GM12872 (cell line): ENCODE measurements around the gene ATP1A3.

ENCODE experiments used
- TF ChIP-seq, protein P1 (sequence below): IDR thresholded peaks from 3 replicates; pipeline ENCODE4 v1.5.1; 2011; ENCODE audit warnings: low read depth, mild to moderate bottlenecking, low read length, moderate library complexity; ENCODE audit not compliant: insufficient read depth

Gene ATP1A3

GRCh38 chr19:41925208-41926003, 68.6 kb downstream of the ATP1A3 start:
- TF ChIP-seq, protein P1, sequence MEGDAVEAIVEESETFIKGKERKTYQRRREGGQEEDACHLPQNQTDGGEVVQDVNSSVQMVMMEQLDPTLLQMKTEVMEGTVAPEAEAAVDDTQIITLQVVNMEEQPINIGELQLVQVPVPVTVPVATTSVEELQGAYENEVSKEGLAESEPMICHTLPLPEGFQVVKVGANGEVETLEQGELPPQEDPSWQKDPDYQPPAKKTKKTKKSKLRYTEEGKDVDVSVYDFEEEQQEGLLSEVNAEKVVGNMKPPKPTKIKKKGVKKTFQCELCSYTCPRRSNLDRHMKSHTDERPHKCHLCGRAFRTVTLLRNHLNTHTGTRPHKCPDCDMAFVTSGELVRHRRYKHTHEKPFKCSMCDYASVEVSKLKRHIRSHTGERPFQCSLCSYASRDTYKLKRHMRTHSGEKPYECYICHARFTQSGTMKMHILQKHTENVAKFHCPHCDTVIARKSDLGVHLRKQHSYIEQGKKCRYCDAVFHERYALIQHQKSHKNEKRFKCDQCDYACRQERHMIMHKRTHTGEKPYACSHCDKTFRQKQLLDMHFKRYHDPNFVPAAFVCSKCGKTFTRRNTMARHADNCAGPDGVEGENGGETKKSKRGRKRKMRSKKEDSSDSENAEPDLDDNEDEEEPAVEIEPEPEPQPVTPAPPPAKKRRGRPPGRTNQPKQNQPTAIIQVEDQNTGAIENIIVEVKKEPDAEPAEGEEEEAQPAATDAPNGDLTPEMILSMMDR = no peak

DNA sequence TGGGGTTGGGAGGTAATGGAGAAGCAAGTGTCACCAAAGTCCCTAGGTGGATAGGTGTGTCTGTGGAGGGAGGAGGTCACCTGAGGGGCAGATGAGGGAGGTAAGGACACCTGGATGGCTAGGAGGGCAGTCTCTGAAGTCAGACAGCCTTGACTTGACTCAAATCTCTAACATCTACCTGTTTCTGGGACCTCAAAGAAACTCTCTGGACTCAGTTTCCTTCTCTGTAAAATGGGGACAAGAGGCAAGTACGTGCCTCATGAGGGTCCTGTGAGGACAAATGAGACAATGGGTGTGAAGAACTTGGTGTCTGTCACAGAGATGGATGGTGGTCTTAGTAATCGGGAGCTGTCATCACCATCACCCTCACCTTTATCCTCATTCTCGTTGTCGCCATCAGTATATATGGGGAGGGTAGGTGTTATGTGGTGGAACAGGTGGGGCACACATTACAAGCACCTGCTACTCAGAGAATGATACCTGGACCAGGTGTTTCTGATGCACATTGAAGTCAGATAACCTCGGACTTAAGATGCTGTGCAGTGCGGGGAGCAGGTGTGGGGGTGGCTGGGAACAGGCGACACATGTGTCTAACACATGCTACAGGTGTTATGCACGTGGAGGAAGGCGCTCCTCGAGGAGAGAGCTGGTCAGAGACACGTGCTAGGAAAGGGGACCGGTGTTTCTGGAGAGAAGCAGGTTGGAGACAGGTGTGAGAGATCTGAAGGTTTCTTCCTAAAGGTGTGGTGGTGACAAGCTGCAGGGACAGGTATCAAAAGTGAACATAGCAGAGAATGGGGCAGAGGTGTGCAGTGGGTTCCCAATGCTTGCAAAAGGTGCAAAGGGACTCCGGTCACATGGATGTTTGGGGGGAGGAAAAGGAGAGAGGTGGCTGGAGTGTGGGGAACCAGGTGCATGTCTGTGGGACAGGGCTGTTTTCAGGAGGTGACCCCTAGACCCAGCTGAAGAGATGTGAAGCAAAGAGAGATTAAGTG, 69.6 kb downstream of the ATP1A3 start:
- TF ChIP-seq, protein P1 = no peak

DNA sequence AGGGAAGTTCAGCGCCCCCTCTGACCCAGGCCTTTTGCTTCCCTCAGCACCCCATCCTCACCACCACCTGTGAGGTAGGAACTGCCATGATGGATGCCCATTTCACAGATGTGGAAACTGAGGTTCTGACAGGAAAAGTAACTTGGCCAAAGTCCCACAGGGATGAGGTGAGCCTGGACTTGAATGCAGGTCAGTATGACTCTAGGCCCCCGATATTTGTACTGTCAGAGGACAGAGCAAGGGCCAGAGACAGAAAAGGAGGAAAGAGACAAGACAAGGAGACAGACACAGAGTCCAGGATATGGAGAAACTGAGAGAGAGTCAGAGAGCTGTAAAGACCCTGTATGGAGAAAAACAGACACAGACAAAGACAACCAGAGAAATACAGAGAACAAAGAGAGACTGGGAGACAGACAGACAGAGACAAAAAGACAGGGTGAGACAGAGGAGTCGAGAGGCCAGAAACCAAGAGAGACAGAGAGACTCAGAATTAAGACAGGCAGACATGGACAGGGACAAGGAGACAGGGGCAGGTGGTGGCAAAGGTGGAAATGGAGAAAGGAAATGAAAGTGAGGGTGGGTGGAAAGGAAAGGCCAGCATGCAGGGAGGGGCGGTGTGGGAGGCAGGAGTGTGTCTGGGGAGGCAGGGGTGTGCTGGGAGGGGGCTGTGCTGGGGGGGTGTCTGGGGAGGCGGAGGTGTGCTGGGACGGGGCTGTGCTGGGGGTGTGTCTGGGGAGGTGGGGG, 70.8 kb downstream of the ATP1A3 start:
- TF ChIP-seq, protein P1 = no peak

DNA sequence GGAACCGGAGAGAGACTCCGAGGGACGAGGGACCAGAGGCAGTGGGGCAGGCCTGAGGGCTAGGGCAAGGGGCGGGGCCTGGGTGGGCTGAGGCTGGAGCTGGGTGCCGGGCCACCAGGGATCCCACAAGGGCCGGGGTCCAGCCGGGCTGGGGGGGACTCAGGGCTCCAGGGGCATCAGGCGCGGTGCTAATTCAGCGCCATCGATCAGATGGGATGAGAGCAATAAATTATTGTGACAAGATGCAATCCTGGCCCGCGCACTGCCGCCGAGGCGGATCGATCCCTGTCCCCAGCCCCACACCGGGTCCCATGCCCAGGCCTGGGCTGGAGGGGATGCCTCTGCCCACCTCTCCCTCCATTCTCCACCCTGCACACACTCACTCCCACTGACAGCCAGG, 71.4 kb downstream of the ATP1A3 start:
- TF ChIP-seq, protein P1 = no peak

- TF ChIP-seq, protein P1 = no peak
These were observed 72.2 kb downstream of the ATP1A3 start for GRCh38 chr19:41921577-41922576.

GRCh38 chr19:41920882-41921576, 73.0 kb downstream of the ATP1A3 start:
- TF ChIP-seq, protein P1 = no peak
